GM03348 (cell line): ENCODE data around the gene FMO5.
A peak's percentile ranks its signal among the peaks of the same experiment; 100 is the strongest.
"Not testable (repeated sequence)": the region's sequence is repeated elsewhere in the genome, so short reads cannot be mapped to it uniquely, and the experiment has no call there.

Experiments used
- DNase-seq: peaks from one replicate; pipeline ENCODE4 v3.0.0; 2012; ENCODE audit warnings: low spot score

The FMO5 gene

DNA sequence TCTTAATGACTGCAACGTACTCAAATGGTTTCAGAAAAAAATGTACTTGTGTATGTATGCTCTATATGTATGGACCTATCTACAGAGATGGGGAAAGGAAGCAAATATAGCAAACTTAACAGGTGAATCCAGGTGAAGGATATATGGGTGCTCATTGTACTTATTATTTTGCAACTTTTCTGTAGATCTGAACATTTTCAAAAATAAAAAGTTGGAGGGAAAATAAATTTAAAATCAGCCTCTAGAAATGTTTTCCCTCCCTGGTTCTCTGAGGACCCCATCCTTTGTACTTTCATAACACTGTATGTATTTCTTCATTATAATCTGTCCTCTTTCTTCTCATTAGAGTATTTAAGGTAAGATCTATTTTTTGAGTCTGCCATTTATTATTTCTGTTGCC, 17.9 kb downstream of the FMO5 start:
- DNase-seq = no peak

GRCh38 chr1:147204080-147204479, 21.1 kb downstream of the FMO5 start:
- DNase-seq = no peak

DNA sequence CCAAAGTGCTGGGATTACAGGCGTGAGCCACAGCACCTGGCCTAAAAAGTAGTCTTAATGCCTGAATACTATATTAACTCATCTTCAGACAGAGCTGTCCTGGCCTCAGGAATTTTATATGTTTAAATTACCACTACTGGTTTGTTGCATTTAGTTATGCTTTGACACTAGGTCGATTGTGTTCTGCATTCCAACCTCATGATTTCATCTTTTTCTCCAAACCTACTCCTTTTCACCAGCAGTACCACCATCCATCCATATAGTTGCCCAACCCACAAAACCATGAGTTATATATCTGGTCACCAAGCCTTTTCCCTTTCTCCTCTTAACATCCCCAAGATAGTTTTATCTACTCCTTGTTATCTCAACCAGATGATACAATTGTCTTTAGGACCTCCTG, 22.6 kb downstream of the FMO5 start:
- DNase-seq = no peak

GRCh38 chr1:147201786-147202185, 23.4 kb downstream of the FMO5 start:
- DNase-seq = no peak

GRCh38 chr1:147201276-147201675, 23.9 kb downstream of the FMO5 start:
- no peak for DNase-seq

GRCh38 chr1:147197324-147197723, 27.8 kb downstream of the FMO5 start:
- not testable (repeated sequence) for DNase-seq

DNA sequence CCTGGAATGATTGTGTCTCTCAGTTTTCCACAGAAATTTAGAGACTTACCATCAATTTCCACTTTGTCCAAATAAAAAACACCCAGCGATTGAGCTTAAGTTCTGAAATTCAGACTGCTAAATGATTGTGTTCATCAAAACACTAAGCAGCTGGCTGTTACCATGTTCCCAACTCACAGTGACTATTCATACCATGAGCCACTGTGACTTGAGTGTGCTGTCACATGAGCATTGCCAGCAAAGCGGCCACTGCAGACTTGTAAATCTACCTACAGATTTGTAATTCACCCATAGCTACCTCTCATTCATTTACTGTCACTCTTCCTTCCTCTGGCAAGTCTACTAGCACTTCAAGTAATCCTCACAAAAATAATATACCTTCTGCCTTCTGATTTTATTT, 35.6 kb downstream of the FMO5 start:
- DNase-seq = no peak

DNA sequence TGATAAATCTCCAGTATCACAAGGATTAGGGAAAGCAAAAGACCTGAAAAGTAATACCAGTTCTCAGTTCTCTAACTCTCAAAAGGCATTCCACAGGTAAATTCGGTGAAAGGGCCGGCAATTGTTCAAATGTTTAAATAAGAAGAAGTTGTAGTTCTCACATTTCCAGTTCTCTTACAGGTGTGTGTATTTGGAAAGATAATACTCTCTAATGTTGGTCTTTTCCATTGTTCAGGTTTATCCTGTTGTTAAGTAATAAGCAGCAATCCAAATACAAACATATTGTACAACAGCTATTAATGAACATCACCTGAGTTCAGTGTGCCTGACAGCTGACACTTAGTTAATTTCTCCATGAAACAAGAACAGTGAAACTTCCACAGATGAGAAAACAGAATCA, 39.7 kb downstream of the FMO5 start:
- DNase-seq = no peak

DNA sequence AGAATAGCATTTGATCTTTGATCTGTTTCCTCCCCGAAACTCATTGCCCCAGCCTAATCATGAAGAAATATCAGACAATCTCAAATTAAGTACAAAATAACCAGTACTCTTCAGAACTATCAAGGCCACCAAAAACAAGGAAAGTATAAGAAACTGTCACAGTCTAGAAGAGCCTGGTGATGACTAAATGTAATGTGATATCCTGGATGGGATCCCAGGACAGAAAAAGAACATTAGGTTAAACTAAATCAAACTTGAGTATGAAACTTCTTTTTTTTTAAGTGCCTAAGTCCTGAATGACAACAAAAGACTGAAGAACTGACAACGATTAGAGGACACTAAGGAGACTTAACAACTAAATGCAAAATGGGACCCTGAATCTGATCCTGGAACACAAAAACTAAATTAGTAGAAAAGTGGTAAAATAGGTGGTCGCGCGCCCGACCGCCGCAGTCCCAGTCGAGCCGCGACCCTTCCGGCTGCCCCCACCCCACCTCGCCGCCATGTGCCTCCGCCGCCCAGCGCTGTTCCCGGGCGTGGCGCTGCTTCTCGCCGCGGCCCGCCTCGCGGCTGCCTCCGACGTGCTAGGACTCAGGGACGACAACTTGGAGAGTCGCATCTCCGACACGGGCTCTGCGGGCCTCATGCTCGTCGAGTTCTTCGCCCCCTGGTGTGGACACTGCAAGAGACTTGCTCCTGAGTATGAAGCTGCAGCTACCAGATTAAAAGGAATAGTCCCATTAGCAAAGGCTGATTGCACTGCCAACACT, 47.3 kb downstream of the FMO5 start:
- peak; percentile 47 for DNase-seq

- DNase-seq = peak; percentile 97
Measured at GRCh38 chr1:147172168-147173016, 52.7 kb downstream of the FMO5 start, which contains the start of gene PRKAB2. PRKAB2 (minus strand) TSS chr1:147172470; CDS start chr1:147172144, 326 bp downstream.

DNA sequence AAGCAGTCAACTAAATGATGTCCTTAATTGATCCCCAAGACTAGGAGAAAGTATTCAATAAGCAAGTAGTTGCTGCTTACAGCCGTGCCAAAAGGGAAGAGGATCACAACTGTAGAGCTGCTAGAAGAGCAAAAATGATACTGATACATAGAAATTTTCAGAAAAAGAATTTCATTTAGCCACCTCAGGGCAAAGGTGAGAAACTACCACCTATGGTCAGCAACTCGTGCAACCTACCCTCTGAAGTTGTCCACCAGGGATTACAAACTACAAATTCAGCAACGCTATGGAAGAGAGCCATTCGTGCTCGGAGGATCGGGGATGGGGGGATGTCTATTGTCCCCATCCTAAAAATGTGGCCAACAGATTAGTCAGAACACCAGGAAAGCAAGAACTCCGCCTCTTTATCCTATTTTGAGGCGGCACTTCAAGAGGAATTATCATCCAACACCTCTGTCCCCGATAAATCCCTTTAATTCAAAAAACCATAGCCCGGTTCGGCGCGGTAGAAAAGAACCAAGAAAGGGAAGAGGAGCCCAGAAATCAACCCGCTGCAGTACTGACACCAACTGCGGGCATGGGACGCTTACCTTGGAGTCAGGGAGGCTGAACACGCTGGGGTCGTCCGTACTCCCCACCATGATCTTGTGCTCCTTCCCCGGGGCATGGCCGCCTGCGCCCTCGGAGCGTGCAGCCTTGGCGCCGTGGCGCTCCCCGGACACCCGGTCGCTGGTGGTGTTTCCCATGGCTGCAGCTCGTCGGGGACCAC, 53.6 kb downstream of the FMO5 start:
- peak; percentile 37 for DNase-seq

DNA sequence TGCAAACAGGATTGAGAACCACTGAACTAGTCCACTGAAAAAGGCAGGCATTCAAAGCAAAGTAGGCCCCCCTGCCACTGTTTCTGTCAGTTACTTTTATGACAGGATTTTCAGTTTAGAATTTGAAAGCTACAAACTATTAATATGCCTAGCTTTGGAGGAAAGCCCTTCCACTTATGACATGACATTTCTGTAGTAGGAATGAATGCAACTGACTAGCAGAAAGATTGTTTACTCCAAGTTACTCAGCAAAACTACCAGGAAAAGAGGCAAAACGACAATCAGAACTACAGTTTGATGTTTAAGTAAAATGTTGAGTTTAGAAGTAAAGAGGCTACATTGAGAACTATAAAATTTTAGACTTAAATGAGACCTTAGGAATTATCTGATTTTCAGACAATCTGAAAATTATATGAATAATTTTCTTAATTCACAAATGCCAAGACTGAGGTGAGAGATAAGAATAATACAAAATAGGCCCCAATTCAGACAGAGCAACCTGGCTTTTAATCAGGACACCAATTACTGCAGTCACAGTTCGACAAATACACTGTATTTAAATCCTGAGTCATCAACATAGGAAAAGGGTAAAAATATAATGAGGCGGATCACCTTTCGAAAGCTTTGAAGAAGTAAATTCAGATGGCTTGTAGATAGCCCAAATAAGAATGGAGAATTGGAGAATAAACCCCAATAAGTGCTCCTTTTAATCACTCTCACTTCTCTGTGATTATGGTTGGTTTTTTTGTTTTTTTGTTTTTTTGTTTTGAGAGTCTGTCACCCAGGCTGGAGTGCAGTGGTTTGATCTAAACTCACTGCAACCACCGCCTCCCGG, 55.1 kb downstream of the FMO5 start:
- DNase-seq = no peak

- no peak for DNase-seq
Measured at GRCh38 chr1:147169171-147169570, 56.0 kb downstream of the FMO5 start.

- DNase-seq = no peak
Measured at GRCh38 chr1:147168626-147169058, 56.5 kb downstream of the FMO5 start.

DNA sequence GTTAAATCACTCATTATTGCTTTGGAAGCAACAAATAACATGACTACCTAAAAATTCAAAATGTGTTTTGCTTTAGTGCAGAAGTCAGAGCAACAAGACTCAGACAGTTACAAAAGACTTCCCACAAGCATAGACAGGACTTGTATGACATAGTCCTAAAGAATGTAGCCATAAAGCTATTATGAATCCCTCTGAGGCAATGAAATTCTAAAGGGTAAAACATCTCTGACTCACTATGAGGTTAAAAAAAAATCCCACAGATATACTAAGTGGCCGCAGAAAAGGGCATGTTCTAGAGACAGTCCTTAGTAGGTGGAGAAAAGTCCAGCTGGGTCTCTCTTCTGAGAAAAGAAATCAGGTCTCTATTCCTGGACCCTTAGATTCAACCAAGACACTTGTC, 57.8 kb downstream of the FMO5 start:
- peak; percentile 86 for DNase-seq

GRCh38 chr1:147163019-147163418, 62.1 kb downstream of the FMO5 start:
- DNase-seq = no peak

DNA sequence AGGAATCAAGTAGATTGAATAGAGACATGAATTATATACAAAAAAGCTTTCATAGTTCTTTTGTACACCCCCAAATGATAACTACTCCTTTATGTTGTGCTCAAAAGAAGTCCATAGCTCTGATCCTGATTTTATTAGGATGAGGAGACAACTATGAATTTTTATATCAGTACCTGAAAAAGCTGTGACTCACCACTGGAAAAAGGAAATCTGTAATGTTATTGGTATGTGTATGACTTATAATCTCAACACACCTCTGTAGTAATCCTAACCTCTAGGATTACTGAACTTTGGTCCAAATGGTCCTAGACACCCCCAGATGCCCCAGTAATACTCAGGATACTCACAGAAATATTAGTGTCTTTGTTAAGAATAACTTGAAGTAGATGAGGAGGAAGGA, 63.0 kb downstream of the FMO5 start:
- DNase-seq = no peak

DNA sequence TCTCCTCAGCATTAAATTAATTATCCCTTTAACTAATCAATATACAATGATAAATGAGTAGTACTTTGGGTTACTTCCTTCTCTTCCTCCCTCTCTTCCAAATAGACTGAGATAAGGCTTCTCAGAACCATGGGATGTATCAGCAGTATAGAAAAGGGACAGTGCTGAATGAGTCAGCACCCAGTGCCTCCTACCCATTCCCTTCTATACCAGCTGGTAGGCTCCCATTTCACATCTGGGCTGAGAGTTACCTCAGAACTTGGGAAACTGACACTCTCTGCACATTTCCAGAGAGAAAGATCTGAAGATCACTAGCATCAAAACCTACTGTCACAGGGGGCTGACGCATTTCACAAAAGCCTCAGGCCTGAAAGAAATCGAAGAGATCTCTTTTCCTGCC, 68.0 kb downstream of the FMO5 start:
- DNase-seq = not testable (repeated sequence)

GRCh38 chr1:147156642-147157041, 68.5 kb downstream of the FMO5 start:
- DNase-seq = no peak

DNA sequence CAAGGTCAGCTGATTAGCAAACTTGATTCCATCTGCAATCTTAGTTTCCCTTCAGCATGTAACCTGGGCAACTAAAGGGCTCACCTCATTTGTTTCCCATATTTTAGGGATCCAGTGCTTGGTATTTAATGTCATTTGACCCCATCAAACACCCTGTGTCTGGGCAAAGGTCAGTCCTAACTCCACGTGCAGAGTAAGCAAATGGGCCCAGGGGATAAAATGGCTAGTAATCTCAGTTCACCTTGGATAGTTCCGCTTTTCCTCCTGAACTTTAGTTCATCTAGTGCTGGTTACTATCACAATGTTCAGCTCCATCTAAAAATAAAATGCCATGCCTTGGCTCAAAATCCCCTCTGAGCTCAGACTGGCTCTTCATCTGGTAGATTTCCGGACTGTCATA, 72.4 kb downstream of the FMO5 start:
- DNase-seq = no peak

DNA sequence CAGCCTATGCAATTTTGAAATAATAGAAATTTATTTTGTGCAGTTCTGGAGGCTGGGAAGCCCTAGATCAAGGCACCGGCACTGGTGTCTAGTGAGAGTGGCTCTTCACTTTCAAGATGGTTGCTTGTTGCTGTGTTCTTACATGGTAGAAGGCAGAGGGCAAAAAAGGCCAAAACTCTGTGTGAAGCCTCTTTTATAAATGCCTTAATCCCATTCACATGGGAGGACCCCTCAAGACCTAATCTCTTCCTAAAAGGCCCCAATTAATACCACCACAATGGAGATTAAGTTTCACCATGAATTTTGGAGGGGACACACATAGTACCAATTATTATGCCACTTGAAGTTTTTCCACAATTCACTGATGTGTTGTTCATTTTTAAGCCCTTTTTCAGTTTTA, 73.9 kb downstream of the FMO5 start:
- no peak for DNase-seq

GRCh38 chr1:147142886-147143285, 82.3 kb downstream of the FMO5 start:
- DNase-seq = no peak
